ENCODE measurements around the gene MOB4. TPM values are rescaled to one million over a fixed set of nuclear protein-coding genes. Genes with fewer than 3 reads are reported as not detected.

MOB4 gene
- total and polyA plus RNA-seq, 2 experiments from 2014 or later: 68.2 to 87.0 TPM

- no peak overlapping the region for H3K27ac ChIP-seq (ENCODE audit: low read depth)
- Mint-ChIP-seq H3K27ac (no peak overlapping the region), H3K27me3 (ENCODE audit: insufficient read depth, low read depth, poor library complexity) (peaks cover 2% of the 10 kb centered on the region), H3K9me3 (no peaks in the 10 kb centered on the region), H3K4me1 (no peaks in the 10 kb centered on the region), H3K36me3 (ENCODE audit: low read depth) (peaks cover 70% of the 10 kb centered on the region), H3K4me3 (no peak overlapping the region)
- no peaks in the 10 kb centered on the region for H3K9me2 ChIP-seq (ENCODE audit: insufficient read depth)
- H3K4me3 ChIP-seq: no peak overlapping the region
- H3K4me2 ChIP-seq: no peak overlapping the region
- H3K36me3 ChIP-seq (ENCODE audit: insufficient read depth): peaks cover 13% of the 10 kb centered on the region; the same call in 1 of the 2 replicates
- DNase-seq (ENCODE audit: low spot score) (no peak), ATAC-seq (no peak)
- no peaks in the 10 kb centered on the region for H3K4me1 ChIP-seq (ENCODE audit: insufficient read depth)
- H3K27me3 ChIP-seq (ENCODE audit: insufficient read depth): no peaks in the 10 kb centered on the region
- TF ChIP-seq CREB1 (CRISPR knock-in tag; IDR thresholded peaks at IDR 0.05; ENCODE audit: low read depth) (no peak), ZNF331 (CRISPR knock-in tag; IDR thresholded peaks at IDR 0.05; ENCODE audit: low read depth) (no peak), REST (IDR thresholded peaks at IDR 0.05; ENCODE audit: unreplicated experiment) (no peak), JUNB (IDR thresholded peaks at IDR 0.05; ENCODE audit: unreplicated experiment) (no peak), EZH2phosphoT487 (IDR thresholded peaks at IDR 0.05; ENCODE audit: unreplicated experiment) (no peak), STAT1 (IDR thresholded peaks at IDR 0.05; ENCODE audit: unreplicated experiment) (no peak), EZH2 (IDR thresholded peaks at IDR 0.05; ENCODE audit: low read depth, unreplicated experiment) (no peak), POLR2AphosphoS5 (IDR thresholded peaks at IDR 0.05; ENCODE audit: low read depth) (no peak), NANOG (IDR thresholded peaks at IDR 0.05; ENCODE audit: borderline replicate concordance) (no peak), ZNF114 (CRISPR knock-in tag; IDR thresholded peaks at IDR 0.05) (no peak)
- TF ChIP-seq, protein P1, sequence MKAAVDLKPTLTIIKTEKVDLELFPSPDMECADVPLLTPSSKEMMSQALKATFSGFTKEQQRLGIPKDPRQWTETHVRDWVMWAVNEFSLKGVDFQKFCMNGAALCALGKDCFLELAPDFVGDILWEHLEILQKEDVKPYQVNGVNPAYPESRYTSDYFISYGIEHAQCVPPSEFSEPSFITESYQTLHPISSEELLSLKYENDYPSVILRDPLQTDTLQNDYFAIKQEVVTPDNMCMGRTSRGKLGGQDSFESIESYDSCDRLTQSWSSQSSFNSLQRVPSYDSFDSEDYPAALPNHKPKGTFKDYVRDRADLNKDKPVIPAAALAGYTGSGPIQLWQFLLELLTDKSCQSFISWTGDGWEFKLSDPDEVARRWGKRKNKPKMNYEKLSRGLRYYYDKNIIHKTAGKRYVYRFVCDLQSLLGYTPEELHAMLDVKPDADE (IDR thresholded peaks at IDR 0.05): no peak
- TF ChIP-seq, protein P2, sequence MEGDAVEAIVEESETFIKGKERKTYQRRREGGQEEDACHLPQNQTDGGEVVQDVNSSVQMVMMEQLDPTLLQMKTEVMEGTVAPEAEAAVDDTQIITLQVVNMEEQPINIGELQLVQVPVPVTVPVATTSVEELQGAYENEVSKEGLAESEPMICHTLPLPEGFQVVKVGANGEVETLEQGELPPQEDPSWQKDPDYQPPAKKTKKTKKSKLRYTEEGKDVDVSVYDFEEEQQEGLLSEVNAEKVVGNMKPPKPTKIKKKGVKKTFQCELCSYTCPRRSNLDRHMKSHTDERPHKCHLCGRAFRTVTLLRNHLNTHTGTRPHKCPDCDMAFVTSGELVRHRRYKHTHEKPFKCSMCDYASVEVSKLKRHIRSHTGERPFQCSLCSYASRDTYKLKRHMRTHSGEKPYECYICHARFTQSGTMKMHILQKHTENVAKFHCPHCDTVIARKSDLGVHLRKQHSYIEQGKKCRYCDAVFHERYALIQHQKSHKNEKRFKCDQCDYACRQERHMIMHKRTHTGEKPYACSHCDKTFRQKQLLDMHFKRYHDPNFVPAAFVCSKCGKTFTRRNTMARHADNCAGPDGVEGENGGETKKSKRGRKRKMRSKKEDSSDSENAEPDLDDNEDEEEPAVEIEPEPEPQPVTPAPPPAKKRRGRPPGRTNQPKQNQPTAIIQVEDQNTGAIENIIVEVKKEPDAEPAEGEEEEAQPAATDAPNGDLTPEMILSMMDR (conservative IDR thresholded peaks at IDR 0.05; ENCODE audit: low read depth in 2 of 2): no peak
- TF ChIP-seq, protein P3, sequence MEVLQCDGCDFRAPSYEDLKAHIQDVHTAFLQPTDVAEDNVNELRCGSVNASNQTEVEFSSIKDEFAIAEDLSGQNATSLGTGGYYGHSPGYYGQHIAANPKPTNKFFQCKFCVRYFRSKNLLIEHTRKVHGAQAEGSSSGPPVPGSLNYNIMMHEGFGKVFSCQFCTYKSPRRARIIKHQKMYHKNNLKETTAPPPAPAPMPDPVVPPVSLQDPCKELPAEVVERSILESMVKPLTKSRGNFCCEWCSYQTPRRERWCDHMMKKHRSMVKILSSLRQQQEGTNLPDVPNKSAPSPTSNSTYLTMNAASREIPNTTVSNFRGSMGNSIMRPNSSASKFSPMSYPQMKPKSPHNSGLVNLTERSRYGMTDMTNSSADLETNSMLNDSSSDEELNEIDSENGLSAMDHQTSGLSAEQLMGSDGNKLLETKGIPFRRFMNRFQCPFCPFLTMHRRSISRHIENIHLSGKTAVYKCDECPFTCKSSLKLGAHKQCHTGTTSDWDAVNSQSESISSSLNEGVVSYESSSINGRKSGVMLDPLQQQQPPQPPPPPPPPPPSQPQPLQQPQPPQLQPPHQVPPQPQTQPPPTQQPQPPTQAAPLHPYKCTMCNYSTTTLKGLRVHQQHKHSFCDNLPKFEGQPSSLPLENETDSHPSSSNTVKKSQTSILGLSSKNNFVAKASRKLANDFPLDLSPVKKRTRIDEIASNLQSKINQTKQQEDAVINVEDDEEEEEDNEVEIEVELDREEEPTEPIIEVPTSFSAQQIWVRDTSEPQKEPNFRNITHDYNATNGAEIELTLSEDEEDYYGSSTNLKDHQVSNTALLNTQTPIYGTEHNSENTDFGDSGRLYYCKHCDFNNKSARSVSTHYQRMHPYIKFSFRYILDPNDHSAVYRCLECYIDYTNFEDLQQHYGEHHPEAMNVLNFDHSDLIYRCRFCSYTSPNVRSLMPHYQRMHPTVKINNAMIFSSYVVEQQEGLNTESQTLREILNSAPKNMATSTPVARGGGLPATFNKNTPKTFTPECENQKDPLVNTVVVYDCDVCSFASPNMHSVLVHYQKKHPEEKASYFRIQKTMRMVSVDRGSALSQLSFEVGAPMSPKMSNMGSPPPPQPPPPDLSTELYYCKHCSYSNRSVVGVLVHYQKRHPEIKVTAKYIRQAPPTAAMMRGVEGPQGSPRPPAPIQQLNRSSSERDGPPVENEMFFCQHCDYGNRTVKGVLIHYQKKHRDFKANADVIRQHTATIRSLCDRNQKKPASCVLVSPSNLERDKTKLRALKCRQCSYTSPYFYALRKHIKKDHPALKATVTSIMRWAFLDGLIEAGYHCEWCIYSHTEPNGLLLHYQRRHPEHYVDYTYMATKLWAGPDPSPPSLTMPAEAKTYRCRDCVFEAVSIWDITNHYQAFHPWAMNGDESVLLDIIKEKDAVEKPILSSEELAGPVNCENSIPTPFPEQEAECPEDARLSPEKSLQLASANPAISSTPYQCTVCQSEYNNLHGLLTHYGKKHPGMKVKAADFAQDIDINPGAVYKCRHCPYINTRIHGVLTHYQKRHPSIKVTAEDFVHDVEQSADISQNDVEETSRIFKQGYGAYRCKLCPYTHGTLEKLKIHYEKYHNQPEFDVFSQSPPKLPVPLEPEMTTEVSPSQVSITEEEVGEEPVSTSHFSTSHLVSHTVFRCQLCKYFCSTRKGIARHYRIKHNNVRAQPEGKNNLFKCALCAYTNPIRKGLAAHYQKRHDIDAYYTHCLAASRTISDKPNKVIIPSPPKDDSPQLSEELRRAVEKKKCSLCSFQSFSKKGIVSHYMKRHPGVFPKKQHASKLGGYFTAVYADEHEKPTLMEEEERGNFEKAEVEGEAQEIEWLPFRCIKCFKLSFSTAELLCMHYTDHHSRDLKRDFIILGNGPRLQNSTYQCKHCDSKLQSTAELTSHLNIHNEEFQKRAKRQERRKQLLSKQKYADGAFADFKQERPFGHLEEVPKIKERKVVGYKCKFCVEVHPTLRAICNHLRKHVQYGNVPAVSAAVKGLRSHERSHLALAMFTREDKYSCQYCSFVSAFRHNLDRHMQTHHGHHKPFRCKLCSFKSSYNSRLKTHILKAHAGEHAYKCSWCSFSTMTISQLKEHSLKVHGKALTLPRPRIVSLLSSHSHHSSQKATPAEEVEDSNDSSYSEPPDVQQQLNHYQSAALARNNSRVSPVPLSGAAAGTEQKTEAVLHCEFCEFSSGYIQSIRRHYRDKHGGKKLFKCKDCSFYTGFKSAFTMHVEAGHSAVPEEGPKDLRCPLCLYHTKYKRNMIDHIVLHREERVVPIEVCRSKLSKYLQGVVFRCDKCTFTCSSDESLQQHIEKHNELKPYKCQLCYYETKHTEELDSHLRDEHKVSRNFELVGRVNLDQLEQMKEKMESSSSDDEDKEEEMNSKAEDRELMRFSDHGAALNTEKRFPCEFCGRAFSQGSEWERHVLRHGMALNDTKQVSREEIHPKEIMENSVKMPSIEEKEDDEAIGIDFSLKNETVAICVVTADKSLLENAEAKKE (CRISPR knock-in tag; IDR thresholded peaks at IDR 0.05): no peak
- no peak overlapping the region for H2AFZ ChIP-seq
- H4K20me1 ChIP-seq (replicated peaks; ENCODE audit: insufficient read depth): no peaks in the 10 kb centered on the region
- peaks cover 11% of the 10 kb centered on the region for H3K79me2 ChIP-seq (replicated peaks; ENCODE audit: insufficient read depth)
- no peaks in the 10 kb centered on the region; the same call in 1 of the 2 replicates for H3F3A ChIP-seq (replicated peaks; ENCODE audit: low read depth)
Measured at GRCh38 chr2:197548582-197548981, 32.7 kb downstream of the MOB4 start.

Measured in GM23338 (cell line).